Keratinocyte (primary cell): ENCODE measurements around the gene RAB44. TPM values are rescaled to one million over a fixed set of nuclear protein-coding genes. Genes with fewer than 3 reads are reported as not detected.

Experiments used
- DNase-seq: peaks from one replicate; pipeline ENCODE4 v3.0.0-alpha.2; 2011; ENCODE audit warnings: low read depth, missing footprints, low spot score
- FAIRE-seq: peaks from 2 replicates; lab custom pipeline; 2011; peaks lifted over from hg19 to GRCh38; lab: Jason Lieb, UNC
- H2AFZ ChIP-seq: 2 replicates; pipeline ENCODE4 v1.6.0; 2012; ENCODE audit warnings: low read length, control low read depth, inconsistent platforms; ENCODE audit not compliant: control insufficient read depth
- H3K27ac ChIP-seq: 2 replicates; pipeline ENCODE4 v1.5.1; 2011; ENCODE audit warnings: low read length; ENCODE audit not compliant: control insufficient read depth, insufficient read depth
- H3K27me3 ChIP-seq: 3 replicates; pipeline ENCODE4 v1.6.0; 2011; ENCODE audit warnings: low read length; ENCODE audit not compliant: control insufficient read depth, insufficient read depth; ENCODE audit errors: extremely low read depth
- H3K36me3 ChIP-seq, 2 experiments: 2 replicates in 1 of 2; 3 replicates in 1 of 2; pipeline ENCODE4 v1.5.1; 2011; ENCODE audit warnings: low read length in 2 of 2, mild to moderate bottlenecking in 1 of 2; ENCODE audit not compliant: control insufficient read depth in 2 of 2, insufficient read depth in 2 of 2; ENCODE audit errors: extremely low read depth in 1 of 2
- H3K4me1 ChIP-seq: 3 replicates; pipeline ENCODE4 v1.5.1; 2011; ENCODE audit warnings: low read length; ENCODE audit not compliant: control insufficient read depth, insufficient read depth; ENCODE audit errors: extremely low read depth
- H3K4me2 ChIP-seq: 3 replicates; pipeline ENCODE4 v1.6.0; 2011; ENCODE audit warnings: low read depth, low read length; ENCODE audit not compliant: control insufficient read depth, insufficient read depth; ENCODE audit errors: extremely low read depth
- H3K4me3 ChIP-seq, 3 experiments: fragments of 200-600 bp in 1 of 3; sonication (generic) in 1 of 3; 2 replicates in 2 of 3; 3 replicates in 1 of 3; pipeline ENCODE4 v1.5.1; 2011 to 2016; ENCODE audit warnings: low read length in 3 of 3, mild to moderate bottlenecking in 3 of 3, control low read depth in 2 of 3, inconsistent platforms in 1 of 3, low read depth in 1 of 3, mixed read lengths in 1 of 3, mixed run types in 1 of 3, moderate library complexity in 1 of 3; ENCODE audit not compliant: control insufficient read depth in 2 of 3, insufficient read depth in 2 of 3; ENCODE audit errors: extremely low read depth in 1 of 3
- H3K79me2 ChIP-seq: 2 replicates; pipeline ENCODE4 v1.6.0; 2012; ENCODE audit warnings: low read length; ENCODE audit not compliant: control insufficient read depth, insufficient read depth
- H3K9ac ChIP-seq: 3 replicates; pipeline ENCODE4 v1.6.0; 2011; ENCODE audit warnings: low read length; ENCODE audit not compliant: control insufficient read depth, insufficient read depth; ENCODE audit errors: extremely low read depth
- H3K9me1 ChIP-seq: 3 replicates; pipeline ENCODE4 v1.6.0; 2011; ENCODE audit warnings: low read length; ENCODE audit not compliant: control insufficient read depth, insufficient read depth; ENCODE audit errors: extremely low read depth
- H3K9me3 ChIP-seq: 2 replicates; pipeline ENCODE4 v1.5.1; 2012; ENCODE audit warnings: low read depth, low read length; ENCODE audit not compliant: control insufficient read depth
- H4K20me1 ChIP-seq: 3 replicates; pipeline ENCODE4 v1.6.0; 2011; ENCODE audit warnings: low read length; ENCODE audit not compliant: control insufficient read depth, insufficient read depth; ENCODE audit errors: extremely low read depth
- CTCF ChIP-seq, 3 experiments: IDR thresholded peaks in 1 of 3; conservative IDR thresholded peaks in 1 of 3; optimal IDR thresholded peaks in 1 of 3; 2 replicates in 2 of 3; 3 replicates in 1 of 3; pipeline versions ENCODE3 to v1.5.1; 2011; ENCODE audit warnings: low read length in 3 of 3, mild to moderate bottlenecking in 3 of 3, moderate library complexity in 2 of 3, control low read depth in 1 of 3, inconsistent platforms in 1 of 3; ENCODE audit not compliant: insufficient read depth in 2 of 3; ENCODE audit errors: extremely low read depth in 1 of 3
- EZH2 ChIP-seq: IDR thresholded peaks from one replicate; pipeline ENCODE4 v1.6.1; 2012; ENCODE audit warnings: inconsistent platforms, mild to moderate bottlenecking, low read length, moderate library complexity
- dilution Hi-C: fragments of 300-500 bp; cut with MboI; formaldehyde crosslinking; loops from one replicate; pipeline ENCODE4 v1.7.0; 2020; ENCODE audit warnings: low sequenced_read_pairs; ENCODE audit not compliant: extremely low pct_ligation_motif_present
- polyA plus RNA-seq, 5 experiments: library from polyadenylated mRNA; depleted of rRNA in 3 of 5; stranded (reverse) in 3 of 5; stranded (forward) in 1 of 5; unstranded in 1 of 5; fragments of >200 nt; gene quantifications; 1 replicate in 1 of 5; 2 replicates in 3 of 5; 3 replicates in 1 of 5; pipeline versions ENCODE4 v1.2.1 to v1.2.3, GENCODE V29; 2011 to 2012; ENCODE audit warnings: missing spikeins in 2 of 5, low read depth in 1 of 5, low replicate concordance in 1 of 5

The RAB44 gene
- polyA plus RNA-seq, 1 donor (not counting 4 experiments of a cell fraction or from before 2014, with no cell fraction given) = 0.03 TPM

GRCh38 chr6:36698871-36699271 is 1.2 kb downstream of the RAB44 start:
- dilution Hi-C loops = no loop called here
- no peak for FAIRE-seq
- H2AFZ ChIP-seq = no peak overlapping the region
- no peak overlapping the region for H3K9ac ChIP-seq
- H3K79me2 ChIP-seq = no peaks in the 10 kb centered on the region
- H3K9me1 ChIP-seq = no peaks in the 10 kb centered on the region
- H3K4me3 ChIP-seq = no peak overlapping the region
- DNase-seq = no peak
- no peaks in the 10 kb centered on the region for H3K36me3 ChIP-seq
- H4K20me1 ChIP-seq = no peaks in the 10 kb centered on the region
- no peak overlapping the region for H3K4me2 ChIP-seq
- H3K4me1 ChIP-seq = peaks cover 11% of the 10 kb centered on the region
- TF ChIP-seq EZH2 (no peak), CTCF (optimal IDR thresholded peaks at IDR 0.05 in 1 of 3, IDR thresholded peaks at IDR 0.05 in 1 of 3, conservative IDR thresholded peaks at IDR 0.05 in 1 of 3; ENCODE audit: extremely low read depth in 1 of 3, insufficient read depth in 2 of 3, low read length in 3 of 3) (no peak)
- H3K9me3 ChIP-seq = no peaks in the 10 kb centered on the region
- no peak overlapping the region for H3K27ac ChIP-seq
- no peaks in the 10 kb centered on the region for H3K27me3 ChIP-seq

- H3K9me3 ChIP-seq = no peaks in the 10 kb centered on the region
- DNase-seq (no peak), FAIRE-seq (no peak)
- TF ChIP-seq EZH2 (no peak), CTCF (optimal IDR thresholded peaks at IDR 0.05 in 1 of 3, IDR thresholded peaks at IDR 0.05 in 1 of 3, conservative IDR thresholded peaks at IDR 0.05 in 1 of 3; ENCODE audit: extremely low read depth in 1 of 3, insufficient read depth in 2 of 3, low read length in 3 of 3) (no peak)
- no peak overlapping the region for H3K4me2 ChIP-seq
- no peak overlapping the region for H3K4me3 ChIP-seq
- dilution Hi-C loops = no loop called here
- H2AFZ ChIP-seq = no peak overlapping the region
- no peak overlapping the region for H3K27ac ChIP-seq
- no peaks in the 10 kb centered on the region for H3K27me3 ChIP-seq
- H3K36me3 ChIP-seq = no peaks in the 10 kb centered on the region
- H3K4me1 ChIP-seq = peaks cover 11% of the 10 kb centered on the region
- H4K20me1 ChIP-seq = no peaks in the 10 kb centered on the region
- H3K79me2 ChIP-seq = no peaks in the 10 kb centered on the region
- H3K9ac ChIP-seq = no peak overlapping the region
- H3K9me1 ChIP-seq = no peaks in the 10 kb centered on the region
Measured at GRCh38 chr6:36699348-36699747, 1.7 kb downstream of the RAB44 start.
